Duodenal mucosa (tissue), 2 donors: ENCODE measurements around the gene PIR.

Experiments
- H3K27ac ChIP-seq: one replicate; pipeline ENCODE4 v1.7.0; 2013; ENCODE audit warnings: low read depth, low read length
- H3K27me3 ChIP-seq, 2 donors: one replicate each; pipeline ENCODE4 v1.7.0; 2013; ENCODE audit warnings: low read length in 2 of 2, control low read depth in 1 of 2; ENCODE audit not compliant: insufficient read depth in 2 of 2, control insufficient read depth in 1 of 2
- H3K36me3 ChIP-seq, 2 donors: one replicate each; pipeline ENCODE4 v1.7.0; 2013; ENCODE audit warnings: low read length in 2 of 2, control low read depth in 1 of 2; ENCODE audit not compliant: insufficient read depth in 2 of 2, control insufficient read depth in 1 of 2
- H3K4me1 ChIP-seq, 2 donors: one replicate each; pipeline ENCODE4 v1.7.0; 2013; ENCODE audit warnings: low read length in 2 of 2, control low read depth in 1 of 2; ENCODE audit not compliant: insufficient read depth in 2 of 2, control insufficient read depth in 1 of 2
- H3K4me3 ChIP-seq, 2 donors: one replicate each; pipeline ENCODE4 v1.7.0; 2013; ENCODE audit warnings: low read length in 2 of 2, low read depth in 1 of 2
- H3K9ac ChIP-seq, 2 donors: one replicate each; pipeline ENCODE4 v1.7.0; 2013; ENCODE audit warnings: low read length in 2 of 2, low read depth in 1 of 2
- H3K9me3 ChIP-seq, 2 donors: one replicate each; pipeline ENCODE4 v1.7.0; 2013; ENCODE audit warnings: low read length in 2 of 2, control low read depth in 1 of 2; ENCODE audit not compliant: control insufficient read depth in 1 of 2

PIR gene

DNA sequence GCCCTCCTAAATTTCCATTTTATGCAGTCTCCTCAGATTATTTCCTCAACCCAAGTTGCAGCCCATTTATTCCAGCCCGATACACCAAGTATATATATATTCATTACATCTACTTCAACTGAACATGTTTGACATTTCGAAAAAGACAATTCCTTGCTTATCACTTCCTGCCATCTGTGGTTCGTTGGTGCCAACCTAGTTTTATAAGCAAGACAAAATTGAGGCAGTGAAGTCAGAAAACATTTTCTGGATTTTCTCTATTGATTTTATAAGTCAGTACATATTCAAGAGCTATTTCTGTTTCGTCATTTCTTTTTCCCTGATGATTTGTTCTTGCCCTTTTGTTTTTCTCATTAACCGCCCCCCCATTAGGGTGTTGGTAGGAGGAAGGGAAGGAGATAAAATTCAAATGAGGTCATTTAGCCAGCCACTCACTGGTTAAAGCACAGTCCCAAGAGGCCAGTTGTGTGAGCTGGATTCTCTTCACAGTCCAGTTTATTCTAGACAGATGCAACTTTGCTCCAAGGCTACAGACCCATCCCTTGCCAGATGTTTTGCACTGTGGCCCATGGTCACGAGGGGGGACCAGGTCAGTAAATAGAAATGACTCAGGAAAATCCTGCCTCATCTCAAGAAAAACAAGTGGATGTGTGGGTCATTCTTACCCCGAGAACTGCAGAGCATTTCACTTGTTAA is 88.6 kb downstream of the PIR start:
- no peaks in the 10 kb centered on the region for H3K4me1 ChIP-seq
- no peaks in the 10 kb centered on the region for H3K36me3 ChIP-seq
- no peak overlapping the region for H3K4me3 ChIP-seq
- H3K9ac ChIP-seq = no peak overlapping the region
- H3K27me3 ChIP-seq = no peaks in the 10 kb centered on the region
- no peak overlapping the region for H3K27ac ChIP-seq
- H3K9me3 ChIP-seq = no peaks in the 10 kb centered on the region

DNA sequence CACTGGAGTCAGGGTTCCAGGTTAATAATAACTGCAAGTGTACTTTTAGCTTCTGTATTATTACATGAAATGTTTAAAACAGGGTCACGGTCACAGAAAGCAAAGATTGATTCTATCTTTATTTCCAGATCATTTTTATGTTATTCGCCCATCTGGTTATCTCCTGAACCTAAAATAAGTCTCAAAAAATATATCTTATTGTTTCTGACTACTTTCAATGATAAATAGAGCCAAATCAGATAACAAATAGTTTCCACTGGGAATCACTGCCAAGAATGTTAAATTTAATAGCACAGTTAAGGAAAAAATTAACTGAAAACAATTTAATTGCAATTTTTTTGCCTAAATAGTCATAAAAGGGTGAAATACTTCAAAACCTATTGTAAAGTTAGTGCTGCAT is 91.8 kb downstream of the PIR start:
- no peak overlapping the region for H3K27ac ChIP-seq
- no peaks in the 10 kb centered on the region for H3K36me3 ChIP-seq
- H3K9me3 ChIP-seq = no peaks in the 10 kb centered on the region
- H3K9ac ChIP-seq = no peak overlapping the region
- H3K4me1 ChIP-seq = no peaks in the 10 kb centered on the region
- no peaks in the 10 kb centered on the region for H3K27me3 ChIP-seq
- H3K4me3 ChIP-seq = no peak overlapping the region

- Histone ChIP-seq H3K36me3 (no peaks in the 10 kb centered on the region), H3K9ac (no peak overlapping the region), H3K27ac (no peak overlapping the region), H3K4me1 (no peaks in the 10 kb centered on the region), H3K4me3 (no peak overlapping the region), H3K9me3 (no peaks in the 10 kb centered on the region), H3K27me3 (no peaks in the 10 kb centered on the region)
Measured at GRCh38 chrX:15399962-15400391, 93.2 kb downstream of the PIR start.

- Histone ChIP-seq H3K4me3 (no peak overlapping the region), H3K36me3 (no peaks in the 10 kb centered on the region), H3K27ac (no peak overlapping the region), H3K9me3 (no peaks in the 10 kb centered on the region), H3K9ac (no peak overlapping the region), H3K4me1 (no peaks in the 10 kb centered on the region), H3K27me3 (no peaks in the 10 kb centered on the region)
Measured at GRCh38 chrX:15398874-15399273, 94.3 kb downstream of the PIR start.

DNA sequence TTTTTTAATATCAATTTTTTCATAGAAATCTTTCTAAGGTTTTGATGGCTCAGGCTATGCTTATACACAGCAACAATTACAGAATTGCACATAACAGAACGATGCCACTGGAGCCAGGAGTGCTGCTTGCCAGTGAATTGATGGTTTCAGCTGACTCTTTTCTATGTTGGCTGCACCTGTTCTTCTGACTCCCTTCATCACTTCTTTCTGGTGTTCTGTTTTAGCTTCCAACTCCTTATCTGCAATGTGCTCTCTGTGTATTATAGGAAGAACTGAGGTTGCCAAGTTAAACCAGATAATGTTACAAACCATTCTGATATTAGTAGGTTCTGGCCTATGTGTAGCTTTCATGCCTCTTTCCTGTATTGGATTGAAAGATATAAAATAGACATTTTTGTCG is 97.3 kb downstream of the PIR start:
- H3K36me3 ChIP-seq = no peaks in the 10 kb centered on the region
- no peaks in the 10 kb centered on the region for H3K27me3 ChIP-seq

GRCh38 chrX:15391850-15392249 is 101.3 kb downstream of the PIR start:
- H3K27ac ChIP-seq = no peak overlapping the region
- H3K4me3 ChIP-seq = no peak overlapping the region
- no peaks in the 10 kb centered on the region for H3K27me3 ChIP-seq
- H3K9me3 ChIP-seq = no peaks in the 10 kb centered on the region
- H3K4me1 ChIP-seq = no peaks in the 10 kb centered on the region
- no peaks in the 10 kb centered on the region for H3K36me3 ChIP-seq
- H3K9ac ChIP-seq = no peak overlapping the region

More for the DNA sequence above, 97.3 kb downstream of the PIR start:
- Histone ChIP-seq H3K27ac (no peak overlapping the region), H3K9ac (no peak overlapping the region), H3K4me3 (no peak overlapping the region), H3K9me3 (no peaks in the 10 kb centered on the region), H3K4me1 (no peaks in the 10 kb centered on the region)

GRCh38 chrX:15384304-15384703 is 108.8 kb downstream of the PIR start, which contains the start of gene VEGFD:
Gene VEGFD, minus strand, starts transcription at chrX:15384413. Its CDS starts 467 bp downstream, at chrX:15383946.
- Histone ChIP-seq H3K36me3 (no peaks in the 10 kb centered on the region), H3K27ac (no peak within 1 kb of the TSS), H3K9ac (no peak within 1 kb of the TSS), H3K4me1 (no peaks in the 10 kb centered on the region), H3K4me3 (no peak within 1 kb of the TSS), H3K9me3 (no peaks in the 10 kb centered on the region), H3K27me3 (no peaks in the 10 kb centered on the region)

GRCh38 chrX:15382813-15383212 is 110.3 kb downstream of the PIR start:
- Histone ChIP-seq H3K27me3 (no peaks in the 10 kb centered on the region), H3K9ac (no peak overlapping the region), H3K4me3 (no peak overlapping the region)

GRCh38 chrX:15376956-15377355 is 116.2 kb downstream of the PIR start:
- H3K27ac ChIP-seq = no peak overlapping the region
- H3K9me3 ChIP-seq = no peaks in the 10 kb centered on the region
- H3K9ac ChIP-seq = no peak overlapping the region
- H3K4me1 ChIP-seq = no peaks in the 10 kb centered on the region
- no peaks in the 10 kb centered on the region for H3K36me3 ChIP-seq
- no peak overlapping the region for H3K4me3 ChIP-seq
- H3K27me3 ChIP-seq = no peaks in the 10 kb centered on the region

More at GRCh38 chrX:15382813-15383212, 110.3 kb downstream of the PIR start:
- no peaks in the 10 kb centered on the region for H3K9me3 ChIP-seq
- no peak overlapping the region for H3K27ac ChIP-seq
- no peaks in the 10 kb centered on the region for H3K4me1 ChIP-seq
- no peaks in the 10 kb centered on the region for H3K36me3 ChIP-seq

DNA sequence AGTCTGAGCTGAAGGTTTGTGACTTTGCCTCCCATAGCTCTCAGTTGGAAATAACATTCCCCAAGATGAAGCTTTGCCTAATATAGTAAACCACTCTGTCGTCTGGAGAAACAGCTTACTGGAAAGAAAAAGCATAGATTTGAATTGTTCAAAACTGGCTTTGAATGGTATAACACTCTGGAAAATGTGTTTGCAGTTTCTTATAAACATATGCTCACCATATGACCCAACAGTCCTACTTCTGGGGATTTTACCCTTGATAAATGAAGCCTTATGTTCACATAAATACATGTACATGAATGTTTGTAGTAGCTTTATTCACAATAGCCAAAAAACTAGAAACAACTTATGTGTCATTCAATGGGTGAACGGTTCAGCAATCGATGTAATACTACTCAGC is 119.2 kb downstream of the PIR start:
- Histone ChIP-seq H3K27ac (no peak overlapping the region), H3K27me3 (no peaks in the 10 kb centered on the region), H3K36me3 (no peaks in the 10 kb centered on the region), H3K9ac (no peak overlapping the region), H3K4me3 (no peak overlapping the region), H3K4me1 (no peaks in the 10 kb centered on the region), H3K9me3 (no peaks in the 10 kb centered on the region)
